ENCODE results near the gene CD72.
A peak's percentile ranks its signal among the peaks of the same experiment; 100 is the strongest.
"Not testable (repeated sequence)": the region's sequence is repeated elsewhere in the genome, so short reads cannot be mapped to it uniquely, and the experiment has no call there.

Gene CD72

GRCh38 chr9:35615981-35616680 is 2.1 kb downstream of the CD72 start:
- no peak for DNase-seq

- DNase-seq, result no peak
Observed at GRCh38 chr9:35612843-35613242, 5.4 kb downstream of the CD72 start.

DNA sequence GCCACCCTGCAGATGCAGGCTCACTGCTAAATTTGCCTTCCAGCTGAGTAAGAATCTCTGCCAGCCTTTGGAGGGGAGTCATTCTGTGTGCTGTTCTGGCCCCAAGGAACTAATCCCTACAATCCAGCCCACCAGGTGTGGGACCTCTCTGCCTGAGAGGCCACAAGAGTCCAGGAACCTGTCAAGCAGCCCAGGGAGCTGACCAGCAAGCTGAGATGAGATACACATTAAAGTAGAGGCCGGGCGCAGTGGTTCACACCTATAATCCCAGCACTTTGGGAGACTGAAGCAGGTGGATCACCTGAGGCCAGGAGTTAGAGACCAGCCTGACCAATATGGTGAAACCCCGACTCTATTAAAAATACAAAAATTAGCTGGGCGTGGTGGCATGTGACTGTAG is 6.1 kb downstream of the CD72 start:
- DNase-seq, result not testable (repeated sequence)

DNA sequence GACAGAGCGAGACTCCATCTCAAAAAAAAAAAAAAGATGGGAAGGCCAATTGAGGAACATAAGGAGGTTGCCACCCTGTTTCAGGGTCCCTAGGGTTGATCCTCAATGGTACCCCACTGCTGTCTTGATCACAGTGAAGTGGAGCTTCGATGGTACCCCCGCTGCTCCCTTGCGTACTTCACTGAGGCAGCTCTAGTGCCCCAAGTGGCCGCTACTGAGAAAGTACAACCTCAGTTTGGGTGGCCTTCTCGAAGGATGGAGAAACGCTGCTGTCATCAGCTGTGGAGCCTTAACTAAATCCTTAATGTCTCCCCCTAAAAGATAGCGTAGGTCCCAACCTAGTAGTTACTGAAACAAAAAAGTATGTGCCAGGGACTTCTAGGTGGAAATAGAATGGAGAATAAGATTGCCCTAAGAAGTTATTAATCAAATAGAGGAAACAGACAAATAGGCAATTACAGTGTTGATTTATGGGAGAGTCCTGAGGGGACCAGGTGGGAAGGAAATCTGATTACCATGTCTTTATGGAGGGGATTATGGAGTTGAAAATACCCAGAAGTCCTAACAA is 6.9 kb downstream of the CD72 start:
- DNase-seq, result peak; percentile 35

DNA sequence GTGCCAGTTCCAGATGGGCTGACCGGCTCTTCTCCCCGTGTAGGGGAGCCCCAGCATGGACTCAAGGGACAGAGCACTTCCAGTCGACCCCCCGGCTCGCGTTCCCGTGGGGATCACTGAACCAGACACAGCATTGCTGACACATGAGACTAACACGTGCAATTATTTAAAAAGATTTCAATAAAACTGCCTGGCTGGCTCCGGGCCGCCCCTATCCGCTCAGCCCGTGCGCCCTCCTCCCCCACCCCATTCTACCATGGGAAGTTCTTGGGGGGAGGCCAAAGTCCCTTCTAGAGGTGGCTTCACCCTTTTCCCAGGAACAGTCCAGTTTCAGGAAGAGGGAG is 8.4 kb downstream of the CD72 start:
- no peak for DNase-seq

DNA sequence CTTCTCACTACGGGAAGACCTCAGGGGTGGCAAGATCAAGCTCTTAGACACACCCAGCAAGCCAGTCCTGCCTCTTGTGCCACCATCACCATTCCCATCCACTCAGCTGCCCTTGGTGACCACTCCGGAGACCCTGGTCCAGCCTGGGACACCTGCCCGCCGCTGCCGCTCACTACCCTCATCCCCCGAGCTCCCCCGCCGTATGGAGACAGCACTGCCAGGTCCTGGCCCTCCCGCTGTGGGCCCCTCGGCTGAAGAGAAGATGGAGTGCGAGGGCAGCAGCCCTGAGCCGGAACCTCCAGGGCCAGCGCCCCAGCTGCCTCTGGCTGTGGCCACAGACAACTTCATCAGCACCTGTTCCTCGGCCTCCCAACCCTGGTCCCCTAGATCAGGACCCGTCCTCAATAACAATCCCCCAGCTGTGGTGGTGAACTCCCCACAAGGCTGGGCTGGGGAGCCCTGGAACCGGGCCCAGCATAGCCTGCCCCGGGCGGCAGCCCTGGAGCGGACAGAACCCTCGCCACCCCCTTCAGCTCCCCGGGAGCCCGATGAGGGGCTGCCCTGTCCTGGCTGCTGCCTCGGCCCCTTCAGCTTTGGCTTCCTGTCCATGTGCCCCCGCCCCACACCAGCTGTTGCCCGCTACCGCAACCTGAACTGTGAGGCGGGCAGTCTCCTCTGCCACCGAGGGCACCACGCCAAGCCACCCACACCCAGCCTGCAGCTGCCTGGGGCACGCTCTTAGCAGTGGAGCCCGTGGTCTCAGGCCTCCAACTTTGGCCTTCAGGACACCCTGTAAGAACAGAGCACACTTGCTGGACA is 9.0 kb downstream of the CD72 start:
- DNase-seq, result no peak

DNA sequence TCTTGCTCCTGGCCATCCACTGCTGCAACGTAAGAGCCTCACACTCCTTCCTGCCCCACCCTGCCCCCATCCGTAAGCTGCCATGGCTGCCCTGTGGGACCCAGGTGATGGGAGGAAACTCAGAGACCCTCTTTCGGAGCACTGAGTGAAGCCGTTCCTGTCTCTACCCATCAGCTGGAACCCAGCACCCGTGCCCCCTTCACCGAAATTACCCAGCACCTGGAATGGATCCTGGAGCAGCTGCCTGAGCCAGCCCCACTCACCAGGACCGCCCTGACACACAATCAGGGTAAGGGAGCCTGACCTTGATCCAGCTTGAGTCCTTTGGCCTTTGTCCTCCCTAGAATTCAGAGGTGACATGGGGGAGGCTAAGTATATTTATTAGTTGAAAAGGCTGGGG is 10.0 kb downstream of the CD72 start:
- DNase-seq, result no peak

DNA sequence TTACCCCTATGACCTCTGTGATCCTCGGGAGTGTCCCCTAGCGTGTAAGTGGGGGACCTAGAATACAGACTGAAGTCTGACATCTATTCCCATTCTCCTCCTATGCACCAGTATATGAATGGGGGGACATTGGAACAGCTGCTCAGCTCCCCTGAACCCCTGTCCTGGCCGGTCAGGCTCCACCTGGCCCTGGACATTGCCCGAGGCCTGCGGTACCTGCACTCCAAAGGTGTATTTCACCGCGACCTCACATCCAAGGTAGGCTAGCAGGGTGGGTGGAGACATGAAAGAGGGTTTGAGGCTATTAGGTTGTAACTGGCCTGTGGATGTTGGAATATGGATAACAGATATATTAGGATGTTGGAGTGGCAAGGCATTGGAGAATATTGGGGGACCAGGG is 11.5 kb downstream of the CD72 start:
- no peak for DNase-seq

- peak; percentile 22 for DNase-seq
Observed at GRCh38 chr9:35606138-35606504, 12.1 kb downstream of the CD72 start.

DNA sequence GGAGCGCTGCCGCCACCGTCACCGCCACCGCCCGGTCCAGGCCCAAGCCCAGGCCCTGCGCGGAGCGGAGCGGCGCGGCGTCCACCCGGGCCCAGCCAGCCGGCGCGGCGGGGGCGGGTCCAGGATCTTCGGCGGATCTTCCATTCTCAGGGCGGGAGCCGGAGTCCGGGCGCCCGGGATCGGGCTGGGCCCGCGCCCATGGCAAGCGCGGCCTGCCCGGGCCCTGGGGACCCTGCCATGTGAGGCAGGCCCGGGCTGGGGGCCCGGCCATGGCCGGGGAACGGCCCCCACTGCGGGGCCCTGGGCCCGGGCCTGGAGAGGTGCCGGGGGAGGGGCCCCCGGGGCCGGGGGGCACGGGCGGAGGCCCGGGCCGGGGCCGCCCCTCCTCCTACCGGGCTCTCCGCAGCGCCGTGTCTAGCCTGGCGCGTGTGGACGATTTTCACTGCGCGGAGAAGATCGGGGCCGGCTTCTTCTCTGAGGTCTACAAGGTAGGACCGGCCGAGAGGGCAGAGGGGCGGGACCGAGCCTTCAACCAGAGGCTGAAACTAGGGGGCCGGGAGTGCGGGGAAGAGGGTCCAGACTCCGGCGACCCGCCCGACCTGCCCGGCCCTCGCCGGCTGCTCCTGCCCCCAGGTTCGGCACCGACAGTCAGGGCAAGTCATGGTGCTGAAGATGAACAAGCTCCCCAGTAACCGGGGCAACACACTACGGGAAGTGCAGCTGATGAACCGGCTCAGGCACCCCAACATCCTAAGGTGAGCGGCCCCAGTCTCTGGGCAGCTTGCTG is 12.7 kb downstream of the CD72 start:
- DNase-seq, result peak; percentile 35

DNA sequence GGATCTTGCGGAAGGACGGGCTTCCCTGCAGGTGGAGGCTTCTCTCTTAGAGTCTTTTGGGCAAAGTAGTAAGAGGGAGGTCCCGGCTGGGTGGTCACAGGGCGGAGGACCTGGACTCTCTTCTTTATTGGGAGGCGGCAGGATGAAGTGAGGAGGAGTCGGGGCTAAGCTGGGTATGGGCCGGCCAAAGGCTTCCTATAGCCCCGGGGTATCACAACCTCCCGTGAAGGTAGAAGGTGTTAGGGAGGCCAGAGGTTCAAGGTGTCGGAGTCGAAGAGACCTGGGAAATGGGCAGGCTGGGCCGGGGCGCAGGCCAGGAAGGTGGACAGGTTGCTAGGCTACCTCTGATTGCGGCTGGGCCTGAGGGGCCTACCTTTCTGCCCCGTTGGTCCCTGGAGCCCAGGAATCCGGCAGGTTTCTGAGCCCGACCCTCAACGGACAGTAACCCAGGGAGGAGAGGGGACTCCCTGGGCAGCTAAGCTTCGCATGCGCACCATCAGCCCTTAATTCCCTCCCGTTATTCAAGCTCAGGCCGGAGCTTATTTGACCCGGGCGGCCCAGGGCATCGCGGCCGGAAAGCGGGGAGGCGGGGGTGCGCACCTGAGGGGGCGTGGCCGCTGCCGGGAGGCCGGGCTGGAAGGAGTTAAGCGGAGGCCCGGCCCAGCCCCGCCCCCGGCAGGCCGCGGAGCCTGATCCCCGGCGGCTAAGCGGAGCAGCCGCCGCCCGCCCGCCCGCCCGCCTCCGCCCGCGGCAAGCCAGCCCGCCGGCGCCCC is 13.4 kb downstream of the CD72 start, which contains the start of gene TESK1:
TESK1 (plus strand) TSS at position 685 of the 773 bp plus-strand sequence. CDS start 358 bp downstream, outside the sequence.
- DNase-seq, result peak; percentile 71

DNA sequence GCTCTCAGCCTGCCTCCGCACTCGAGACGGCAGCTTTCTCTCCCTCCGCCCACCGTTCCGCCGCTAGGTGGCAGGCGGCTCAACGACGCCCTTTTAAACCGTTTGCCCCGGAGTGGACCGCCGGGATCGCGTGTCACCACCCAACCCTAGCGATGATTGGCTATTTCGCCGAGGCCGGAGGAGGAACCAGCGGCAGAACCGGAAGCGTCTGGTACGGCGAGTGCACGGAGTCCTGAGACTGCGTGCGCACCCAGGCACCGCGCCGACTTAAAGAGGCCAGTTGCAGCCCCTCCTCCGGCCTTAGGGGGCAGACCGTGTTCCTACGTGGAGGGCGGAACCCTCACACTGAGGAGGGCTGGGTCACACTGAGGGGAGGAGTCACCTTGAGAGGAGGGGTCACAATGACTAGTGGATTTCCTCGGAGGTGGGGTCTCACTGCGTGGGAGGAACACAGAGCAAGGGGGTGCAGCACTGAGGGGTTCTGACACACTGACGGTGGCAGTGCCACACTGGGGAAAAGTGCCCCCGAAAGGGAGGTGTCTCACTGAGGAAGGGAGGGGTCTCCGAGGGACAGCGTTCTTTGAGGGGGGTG is 14.1 kb downstream of the CD72 start:
- DNase-seq, result peak; percentile 100

- peak; percentile 76 for DNase-seq
Observed at GRCh38 chr9:35603506-35603985, 14.7 kb downstream of the CD72 start.

DNA sequence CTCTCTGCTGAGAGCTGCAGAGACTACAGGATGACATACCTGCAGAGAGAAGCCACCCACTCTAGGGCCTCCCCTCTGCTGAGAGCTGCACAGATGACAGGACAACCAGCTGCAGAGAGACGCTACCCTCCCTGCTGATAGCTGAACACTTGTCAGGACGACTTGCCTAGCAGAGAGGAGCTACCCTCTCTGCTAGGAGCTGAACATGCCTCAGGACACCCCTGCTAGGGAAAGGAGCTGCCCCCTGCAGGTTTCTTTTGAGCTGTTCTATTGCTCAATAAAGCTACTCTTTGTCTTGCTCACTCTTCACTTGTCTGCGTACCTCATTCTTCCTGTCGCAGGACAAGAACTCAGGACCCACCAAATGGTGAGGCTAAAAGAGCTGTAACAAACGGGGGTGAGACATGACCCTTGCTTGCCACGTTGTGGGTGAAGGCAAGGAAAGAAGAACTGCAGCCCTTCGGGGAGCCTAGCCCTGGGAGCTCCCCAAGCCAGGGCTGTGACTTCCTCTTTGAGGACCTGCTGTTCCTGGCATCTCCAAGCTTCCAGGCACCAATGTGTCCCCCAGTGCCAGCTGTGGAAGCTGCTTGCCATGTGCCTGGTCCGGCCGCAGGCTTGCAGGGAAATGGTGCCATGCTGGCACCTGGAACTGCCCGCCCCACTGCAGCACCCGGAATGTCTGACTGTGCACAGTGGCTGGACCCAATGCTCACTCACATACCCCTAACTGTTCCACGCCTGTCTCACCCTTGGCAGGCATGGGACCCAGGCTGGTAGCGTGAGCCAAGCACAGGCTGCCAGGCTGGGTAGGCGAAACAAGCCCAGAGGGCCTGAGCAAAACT is 18.2 kb downstream of the CD72 start:
- no peak for DNase-seq

DNA sequence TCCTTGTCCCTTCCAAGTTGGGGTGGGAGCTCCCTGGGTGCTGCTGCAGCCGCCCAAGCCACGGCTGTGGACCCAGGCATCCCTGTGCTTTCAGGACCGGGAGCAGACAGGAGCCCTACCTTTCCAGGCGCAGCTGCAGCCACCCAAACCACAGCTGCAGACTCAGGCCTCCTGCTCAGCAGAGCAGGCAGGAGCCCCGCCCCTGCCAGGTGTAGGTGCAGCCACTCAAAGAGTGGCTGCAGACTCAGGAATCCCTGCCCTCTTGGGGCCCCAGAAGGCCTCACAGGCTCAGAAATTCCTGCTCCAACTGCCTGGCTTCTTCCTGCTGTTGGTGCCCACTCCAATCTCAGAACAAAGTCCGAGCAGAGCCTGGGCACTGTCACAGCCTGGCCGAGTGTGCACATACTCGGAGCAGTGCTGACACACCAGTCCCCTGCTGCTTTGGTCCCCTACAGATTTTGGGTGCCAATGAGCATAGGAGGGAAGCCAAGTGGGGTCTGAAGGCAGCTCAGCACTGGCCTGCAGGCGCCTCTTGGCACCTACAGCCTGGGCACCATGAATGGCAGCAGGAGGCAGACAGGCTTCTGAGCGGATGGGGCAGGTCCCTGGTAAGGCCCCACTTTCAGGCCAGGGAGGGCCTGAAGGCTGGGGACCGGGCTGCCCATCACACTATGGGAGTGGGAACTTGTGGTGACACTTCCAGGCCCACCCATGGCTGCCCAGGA is 19.2 kb downstream of the CD72 start:
- DNase-seq, result no peak

DNA sequence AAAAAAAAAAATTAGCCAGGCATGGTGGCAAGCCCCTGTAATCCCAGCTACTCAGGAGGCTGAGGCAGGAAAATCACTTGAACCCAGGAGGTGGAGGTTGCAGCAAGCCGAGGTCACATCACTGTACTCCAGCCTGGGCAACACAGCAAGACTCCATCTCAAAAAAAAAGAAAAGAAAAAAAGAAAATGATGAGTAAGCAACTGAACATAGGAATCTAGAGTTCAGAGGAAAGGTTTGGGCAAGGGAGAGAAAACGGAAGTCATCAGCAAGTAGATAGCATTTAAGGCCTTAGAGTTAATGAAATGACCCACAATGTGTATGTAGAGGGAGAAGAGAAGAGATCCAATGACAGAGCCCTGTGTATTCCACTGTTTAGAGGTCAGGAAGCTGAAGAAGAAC is 21.3 kb downstream of the CD72 start:
- not testable (repeated sequence) for DNase-seq

- DNase-seq, result no peak
Observed at GRCh38 chr9:35594471-35594870, 23.7 kb downstream of the CD72 start.

GRCh38 chr9:35593581-35593980 is 24.6 kb downstream of the CD72 start:
- DNase-seq, result no peak

- DNase-seq, result not testable (repeated sequence)
Observed at GRCh38 chr9:35588506-35588905, 29.7 kb downstream of the CD72 start.

- not testable (repeated sequence) for DNase-seq
Observed at GRCh38 chr9:35584681-35585080, 33.5 kb downstream of the CD72 start.
